Left ventricle myocardium superior (tissue), 1 donor: Measurements from ENCODE around the gene PPP2R1A. TPM values are rescaled to one million over a fixed set of nuclear protein-coding genes. Genes with fewer than 3 reads are reported as not detected.
"Not testable (repeated sequence)": the region's sequence is repeated elsewhere in the genome, so short reads cannot be mapped to it uniquely, and the experiment has no call there.

Experiments used
- ATAC-seq: fragments of 200-7000 bp; cut with Tn5 transposase; one replicate; pipeline ENCODE4 v1.9.1; 2020; ENCODE audit warnings: mild to moderate bottlenecking, moderate library complexity
- DNase-seq: peaks from one replicate; pipeline ENCODE4 v3.0.0-alpha.2; 2020
- intact Hi-C: fragments of 100-400 bp; cut with micrococcal nuclease; formaldehyde crosslinking; loops from one replicate; pipeline ENCODE4 v1.11.0; 2022
- microRNA-seq: library from miRNA; unstranded; fragments of <30 nt; microRNA quantifications from one replicate; pipeline ENCODE4 v1.2.0, GENCODE V29; 2020; ENCODE audit warnings: borderline number of aligned reads
- total RNA-seq: library from RNA; stranded (reverse); fragmentation: NEBNext Ultra II Directional; extraction: Animal tissue kit (Norgen Biotek cat#: 25700); gene quantifications from one replicate; pipeline ENCODE4 v1.2.1, GENCODE V29; 2021
- donor health status: DM: no; HTN: yes; CAD: no; lungs with severe emphysema.

PPP2R1A gene
- total RNA-seq, 1 donor from 2014 or later = 372 TPM

DNA sequence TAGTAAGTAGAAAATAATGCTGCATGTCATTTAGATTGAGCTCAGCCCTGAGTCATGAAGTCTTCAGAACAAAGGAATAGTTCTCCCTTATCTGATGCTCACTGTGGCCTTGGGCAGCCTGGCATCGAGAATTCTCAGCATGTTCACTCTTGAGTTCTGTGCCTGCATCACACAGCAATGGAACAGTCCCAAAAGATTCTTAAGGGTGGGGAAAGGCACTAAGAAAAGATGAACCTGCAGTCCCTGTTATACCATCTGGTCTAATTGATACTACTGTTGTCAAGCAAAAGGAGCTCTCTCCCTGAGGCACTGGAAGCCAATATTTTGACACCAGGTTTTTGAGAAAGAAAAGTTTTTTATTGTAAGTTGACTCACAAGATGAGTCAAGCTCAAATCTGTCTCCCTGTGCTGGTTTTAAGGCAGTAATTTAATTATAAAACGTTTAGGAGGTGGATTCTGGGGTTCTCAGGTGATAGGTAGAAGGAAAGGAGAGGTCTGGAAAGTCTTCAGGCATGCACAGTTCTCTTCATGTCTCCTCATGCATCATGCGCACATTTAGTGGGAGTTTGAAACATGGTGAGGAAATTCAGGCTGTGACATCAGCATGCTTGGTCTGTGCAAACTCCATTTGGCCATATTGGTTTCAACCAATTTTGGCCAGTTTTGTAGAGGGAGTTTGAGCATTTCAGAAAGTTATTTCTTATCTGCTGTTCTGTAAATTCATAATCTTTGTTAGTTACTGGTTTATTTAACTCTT, 41.5 kb downstream of the PPP2R1A start:
- DNase-seq (no peak), ATAC-seq (no peak)
- intact Hi-C loops = no loop called here

DNA sequence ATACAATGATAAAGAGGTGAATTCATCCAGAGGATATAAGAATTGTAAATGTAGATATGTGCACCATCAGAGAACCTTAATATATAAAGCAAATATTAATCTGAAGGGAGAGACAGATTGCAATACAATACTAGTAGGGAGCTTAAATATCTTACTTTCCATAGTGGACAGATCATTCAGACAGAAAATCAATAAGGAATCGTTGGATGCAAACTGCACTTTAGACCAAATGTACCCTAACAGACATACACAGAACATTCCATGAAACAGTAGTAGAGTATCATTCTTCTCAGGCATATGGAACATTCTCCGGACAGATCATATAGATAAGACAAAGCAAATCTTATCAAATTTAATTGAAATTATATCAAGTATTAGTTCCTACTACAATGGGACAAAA, 44.6 kb downstream of the PPP2R1A start:
- intact Hi-C loops = no loop called here
- ATAC-seq (no peak), DNase-seq (no peak)

DNA sequence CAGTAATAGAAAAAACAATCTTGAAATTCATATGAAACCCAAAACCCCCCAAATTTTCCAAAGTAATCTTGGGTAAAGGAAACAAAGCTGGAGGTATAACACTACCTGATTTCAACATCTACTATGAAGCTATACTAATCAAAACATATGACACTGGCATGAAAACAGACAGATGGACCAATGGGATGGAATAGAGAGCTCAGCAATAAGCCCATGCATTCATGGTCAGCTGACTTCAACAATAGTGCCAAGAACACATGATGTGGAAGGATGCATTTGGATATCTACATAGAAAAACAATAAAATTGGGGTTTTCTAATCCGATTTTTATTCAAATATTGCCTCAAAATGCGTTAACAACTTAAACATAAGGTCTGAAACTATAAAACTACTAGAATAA, 47.3 kb downstream of the PPP2R1A start:
- ATAC-seq = no peak
- intact Hi-C loops = loop anchor here (2.0 kb wide), 1 partner anchor 98 kb away; the partner anchor contains the start of gene ZNF616
- DNase-seq = no peak

DNA sequence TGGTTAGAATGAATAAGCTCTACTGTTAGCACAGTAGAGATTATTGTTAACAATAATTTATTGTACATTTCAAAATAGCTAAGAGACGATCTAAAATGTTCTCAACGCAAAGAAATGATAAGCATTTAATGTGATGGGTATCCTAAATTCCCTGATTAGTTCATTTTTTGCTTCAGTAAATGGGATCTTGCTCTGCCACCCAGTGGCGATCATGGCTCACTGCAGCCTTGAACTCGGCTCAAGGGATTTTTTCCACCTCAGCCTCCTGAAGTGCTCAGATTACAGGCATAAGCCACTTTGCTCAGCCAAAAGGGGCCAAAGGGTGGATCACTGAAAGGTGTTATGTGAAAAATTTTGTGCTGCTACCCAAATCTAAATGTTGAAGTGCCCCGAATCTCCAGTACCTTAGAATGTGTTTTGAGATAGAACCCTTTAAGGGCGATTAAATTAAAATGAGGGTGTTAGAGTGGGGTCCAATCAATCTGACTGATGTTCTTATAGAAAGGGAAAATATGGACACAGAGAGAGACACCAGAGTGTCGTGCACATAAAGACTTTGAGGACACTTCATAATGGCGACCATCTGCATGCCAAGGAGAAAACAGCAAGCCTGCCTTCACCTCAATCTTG, 48.0 kb downstream of the PPP2R1A start:
- intact Hi-C loops = loop anchor here (2.0 kb wide), 1 partner anchor 99 kb away; the partner anchor contains the start of gene ZNF616
- DNase-seq (peak; percentile 54), ATAC-seq (peak; percentile 65)

DNA sequence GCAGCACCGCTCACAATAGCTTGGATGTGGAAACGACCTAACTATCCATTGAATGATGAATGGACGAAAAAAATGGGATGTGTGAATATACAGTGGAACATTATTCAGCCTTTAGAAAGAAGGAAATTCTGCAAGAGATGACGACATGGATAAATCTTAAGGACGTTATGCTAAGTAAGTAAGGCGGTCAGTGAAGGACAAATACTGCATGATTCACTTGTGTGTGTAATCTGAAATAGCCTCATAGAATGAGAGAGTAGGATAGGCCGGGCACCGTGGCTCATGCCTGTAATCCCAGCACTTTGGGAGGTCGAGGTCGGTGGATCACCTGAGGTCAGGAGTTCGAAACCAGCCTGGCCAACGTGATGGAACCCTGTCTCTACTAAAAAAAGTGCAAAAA, 54.2 kb downstream of the PPP2R1A start:
- no peak for ATAC-seq
- intact Hi-C loops = no loop called here
- no peak for DNase-seq

DNA sequence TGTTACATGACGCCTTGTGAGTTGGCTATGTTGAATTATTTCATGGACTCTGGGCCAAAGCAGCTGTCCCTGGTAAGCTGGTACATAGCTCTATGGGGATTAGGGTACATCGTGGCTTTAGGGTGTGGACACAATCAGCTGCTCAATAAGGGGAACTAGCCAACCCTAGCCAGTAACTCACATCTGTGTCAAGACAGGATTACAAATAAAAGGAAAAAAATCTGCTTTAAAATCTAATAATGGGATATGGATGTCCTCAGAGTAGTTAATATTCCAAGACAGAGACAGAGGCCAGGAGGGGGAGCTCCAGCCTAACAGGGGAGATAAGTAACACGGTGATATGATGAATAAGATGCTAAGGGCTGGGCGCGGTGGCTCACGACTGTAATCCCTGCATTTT, 58.4 kb downstream of the PPP2R1A start:
- intact Hi-C loops = no loop called here
- DNase-seq (peak; percentile 59), ATAC-seq (peak; percentile 63)

DNA sequence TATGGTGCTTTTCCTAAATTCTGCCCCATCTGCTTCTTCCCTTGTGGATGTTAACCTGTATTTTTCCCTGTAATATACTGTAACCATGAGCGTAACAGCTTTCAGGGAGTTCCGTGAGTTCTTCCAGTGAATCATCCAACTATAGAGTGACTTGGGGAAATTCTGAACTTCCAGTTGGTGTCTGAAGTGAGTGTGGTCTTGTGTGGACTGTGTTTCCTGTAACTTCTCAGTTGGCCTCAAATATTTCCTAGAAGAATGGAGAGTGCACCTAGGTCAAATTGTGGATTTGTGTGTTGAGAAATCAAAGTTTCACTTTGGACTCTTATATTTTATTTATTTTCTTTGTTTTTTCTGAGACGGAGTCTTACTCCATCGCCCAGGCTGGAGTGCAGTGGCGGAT, 68.6 kb downstream of the PPP2R1A start:
- no peak for ATAC-seq
- intact Hi-C loops = no loop called here
- no peak for DNase-seq

DNA sequence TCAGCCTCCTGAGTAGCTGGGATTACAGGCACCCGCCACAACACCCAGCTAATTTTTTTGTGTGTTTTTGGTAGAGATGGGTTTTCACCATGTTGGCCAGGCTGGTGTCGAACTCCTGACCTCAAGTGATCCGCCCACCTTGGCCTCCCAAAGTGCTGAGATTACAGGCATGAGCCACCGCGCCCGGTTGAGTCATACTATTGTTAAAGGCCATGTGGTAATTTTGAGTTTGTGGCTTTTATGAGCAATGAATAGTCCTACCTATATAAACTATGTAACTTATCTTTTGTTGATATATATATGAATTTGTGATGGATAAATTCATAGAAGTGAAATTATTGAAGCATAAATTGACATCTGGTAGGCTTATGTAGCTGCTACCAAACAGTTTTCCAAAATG, 75.7 kb downstream of the PPP2R1A start:
- DNase-seq, ATAC-seq, intact Hi-C loops: not testable (repeated sequence)

DNA sequence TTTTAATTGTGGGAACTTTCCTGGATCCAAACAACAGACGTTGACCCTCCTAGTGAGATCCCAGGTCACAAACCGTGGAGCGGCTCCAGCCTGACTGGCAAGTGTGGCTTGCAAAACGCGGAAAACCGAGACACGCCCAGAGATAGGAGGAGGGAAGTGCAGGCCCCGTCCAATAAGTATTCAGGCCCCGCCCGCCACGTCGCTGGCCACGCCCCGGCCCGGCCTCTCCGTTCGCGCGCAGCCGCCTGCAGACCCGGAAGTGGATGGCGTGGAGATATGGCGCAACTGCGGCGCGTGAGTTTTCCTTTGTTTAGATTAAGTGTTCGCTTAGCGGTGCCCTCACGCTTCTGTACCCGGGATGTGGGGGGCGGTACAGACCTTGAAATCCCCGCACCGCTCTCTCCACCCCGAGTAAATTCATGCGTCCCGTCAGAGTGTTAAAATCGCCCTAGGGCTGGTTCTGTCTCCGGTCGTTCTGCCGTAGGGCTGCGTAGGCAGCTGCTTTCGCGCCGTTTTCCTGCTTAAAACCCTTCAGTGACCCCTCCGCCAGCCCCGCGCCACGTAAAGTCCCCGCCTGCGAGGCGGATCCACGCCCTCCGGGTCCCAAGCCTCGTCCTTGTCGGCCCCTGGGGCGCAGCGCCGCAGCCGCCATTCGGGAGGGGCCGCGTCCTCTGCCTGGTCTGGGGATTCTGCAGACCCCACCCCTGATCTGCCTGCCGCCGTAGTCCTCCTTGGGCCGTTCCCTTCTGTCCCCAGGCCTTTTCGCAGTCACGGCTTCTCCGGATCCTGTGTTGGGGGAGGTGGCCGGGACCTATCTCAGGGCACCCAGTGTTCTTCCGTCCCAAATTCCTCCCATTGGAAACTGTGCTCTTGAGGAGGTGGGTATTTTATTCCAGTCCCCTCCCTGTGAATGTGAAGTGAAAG, 79.7 kb downstream of the PPP2R1A start, which contains the start of gene ZNF766:
TSS of gene ZNF766 (plus strand) at position 250 of the 924 bp plus-strand sequence. CDS start at position 277, 27 bp downstream.
- intact Hi-C loops = no loop called here
- peak; percentile 98 for DNase-seq
- ATAC-seq = peak; percentile 100

DNA sequence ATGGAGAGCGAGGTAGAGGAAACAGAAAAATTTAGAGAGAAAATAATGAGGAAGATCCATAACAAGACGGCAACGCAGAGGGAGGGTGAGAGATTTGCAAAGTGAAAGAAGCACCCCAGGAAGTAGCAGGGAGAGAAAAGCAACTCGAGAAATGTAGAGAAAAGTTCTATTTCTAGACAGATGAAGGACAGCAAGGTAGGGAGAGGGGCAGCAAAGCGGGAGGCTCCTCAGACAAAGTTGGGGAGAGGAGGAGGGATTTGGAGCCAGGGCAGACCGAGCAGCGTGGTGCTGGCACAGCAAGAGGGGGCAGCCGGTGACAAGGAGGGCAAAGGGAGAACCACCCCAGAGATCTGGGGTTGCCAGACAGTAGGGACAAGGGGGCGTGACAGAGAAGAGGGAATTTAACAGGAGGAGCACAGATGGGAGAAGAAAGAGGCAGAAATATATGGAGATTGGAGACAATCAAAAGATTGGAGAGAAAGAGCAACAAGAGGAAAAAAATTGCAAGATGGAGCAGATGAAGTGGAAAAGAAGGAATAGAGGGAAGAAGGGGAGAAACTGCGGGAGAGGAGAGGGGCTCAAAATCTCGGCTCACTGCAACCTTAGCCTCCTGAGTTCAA, 80.5 kb downstream of the PPP2R1A start:
- ATAC-seq (peak; percentile 9), DNase-seq (no peak)

DNA sequence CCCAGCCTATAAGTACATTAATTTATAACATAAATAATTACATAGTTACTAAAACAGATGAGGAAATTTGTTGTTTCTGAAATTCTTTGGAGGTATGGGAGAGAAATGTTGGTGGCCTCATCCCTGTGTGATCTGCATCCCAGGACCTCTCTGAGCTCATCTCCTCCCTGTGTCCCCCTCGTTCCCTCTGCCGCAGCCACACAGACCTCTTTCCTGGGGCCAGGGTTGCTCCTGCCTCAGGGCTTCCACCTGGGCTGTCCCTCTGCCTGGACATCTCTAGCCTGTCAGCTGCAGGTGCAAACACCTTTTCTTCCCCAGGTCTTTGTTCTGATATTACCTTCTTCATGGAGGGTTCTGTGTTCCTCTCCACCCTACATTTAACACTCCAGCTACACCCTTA, 83.4 kb downstream of the PPP2R1A start:
- DNase-seq = no peak
- ATAC-seq = no peak
- intact Hi-C loops = no loop called here

More for the DNA sequence above, 80.5 kb downstream of the PPP2R1A start:
- intact Hi-C loops = no loop called here

DNA sequence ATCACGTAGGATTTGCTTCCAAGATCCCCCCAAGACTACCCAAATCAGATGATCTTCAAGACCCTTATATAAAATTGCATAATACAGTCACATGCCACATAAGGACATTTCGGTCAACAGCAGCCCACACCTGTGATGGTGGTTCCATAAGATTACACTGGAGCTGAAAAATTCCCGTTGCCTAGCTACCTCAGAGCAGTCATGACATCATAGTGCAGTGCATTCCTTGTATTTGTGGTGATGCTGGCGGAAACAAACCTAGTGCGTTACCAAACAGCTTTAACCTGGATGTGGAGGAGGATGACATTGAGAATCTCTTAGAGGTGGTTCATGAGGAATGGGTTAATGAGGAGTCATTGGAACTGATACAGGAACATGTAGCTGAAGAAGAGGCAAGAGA, 84.3 kb downstream of the PPP2R1A start:
- intact Hi-C loops = no loop called here
- ATAC-seq (no peak), DNase-seq (no peak)

DNA sequence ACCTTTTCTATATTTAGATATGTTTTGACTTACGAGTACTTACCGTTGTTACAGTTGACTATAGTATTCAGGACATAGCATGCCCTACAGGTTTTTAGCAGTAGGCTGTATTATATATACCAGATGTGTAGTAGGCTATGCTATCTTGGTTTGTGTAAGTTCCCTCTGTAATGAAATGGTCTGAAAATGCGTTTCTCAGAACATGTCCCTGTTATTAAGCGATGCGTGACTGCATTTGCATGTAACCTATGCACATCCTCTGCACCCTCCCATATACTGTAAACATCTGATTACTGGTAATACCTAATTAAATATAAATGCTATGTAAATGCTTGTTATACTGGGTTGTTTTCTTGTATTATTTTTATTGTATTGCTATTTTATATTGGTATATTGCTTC, 86.1 kb downstream of the PPP2R1A start:
- ATAC-seq = no peak
- intact Hi-C loops = no loop called here
- DNase-seq = no peak

DNA sequence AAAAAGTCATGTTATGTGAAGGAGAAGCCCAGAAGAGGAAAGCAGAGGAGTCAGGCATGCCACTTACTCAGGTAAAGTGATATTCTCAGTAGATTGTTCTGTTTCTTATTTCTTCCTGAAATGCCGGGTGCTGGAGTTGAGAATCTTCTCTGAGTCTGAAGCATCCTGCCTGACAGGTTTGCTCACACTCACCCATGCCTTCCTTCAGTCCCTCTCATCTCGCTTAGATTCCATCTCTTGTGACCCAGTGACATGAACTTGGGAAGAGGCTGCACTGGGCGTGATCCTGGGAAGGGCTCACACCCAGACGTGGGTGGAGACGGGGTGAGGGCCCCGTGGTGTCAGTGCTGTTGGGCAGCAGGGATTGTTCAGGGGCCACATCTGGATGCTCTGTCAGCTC, 87.6 kb downstream of the PPP2R1A start:
- intact Hi-C loops = no loop called here
- ATAC-seq = no peak
- no peak for DNase-seq

Small RNA genes lying within 50 kb of the gene (microRNA-seq; reads per million reads assigned to microRNA genes)
- gene MIR6801 = not detected

Other genes starting within 250 kb of the PPP2R1A start
- gene ZNF350, start 203.2 kb upstream of the PPP2R1A start, total RNA-seq = 9.1 TPM
- 12.2 TPM for gene ZNF615, start 181.8 kb upstream of the PPP2R1A start, total RNA-seq
- 5.1 TPM for gene ZNF614, start 161.7 kb upstream of the PPP2R1A start, total RNA-seq
- 8.4 TPM for gene ZNF432, start 141.2 kb upstream of the PPP2R1A start, total RNA-seq
- gene ZNF841, start 94.3 kb upstream of the PPP2R1A start, total RNA-seq = 8.0 TPM
- gene ZNF616, start 50.1 kb upstream of the PPP2R1A start, total RNA-seq = 5.5 TPM
- gene ZNF836, start 18.4 kb upstream of the PPP2R1A start, total RNA-seq = 6.6 TPM
- 10.6 TPM for gene ZNF766, start 79.5 kb downstream of the PPP2R1A start, total RNA-seq
- 16.0 TPM for gene ZNF480, start 107.1 kb downstream of the PPP2R1A start, total RNA-seq
- gene ZNF610, start 146.2 kb downstream of the PPP2R1A start, total RNA-seq = 3.3 TPM
- 18.5 TPM for gene ZNF880, start 179.9 kb downstream of the PPP2R1A start, total RNA-seq
- 12.5 TPM for gene ZNF528, start 207.8 kb downstream of the PPP2R1A start, total RNA-seq
- 0.57 TPM for gene ZNF534, start 239.1 kb downstream of the PPP2R1A start, total RNA-seq